Keratinocyte (primary cell): ENCODE measurements around the gene SRCIN1. TPM values are rescaled to one million over a fixed set of nuclear protein-coding genes. Genes with fewer than 3 reads are reported as not detected.

Experiments
- DNase-seq: peaks from one replicate; pipeline ENCODE4 v3.0.0-alpha.2; 2011; ENCODE audit warnings: low read depth, missing footprints, low spot score
- FAIRE-seq: peaks from 2 replicates; lab custom pipeline; 2011; peaks lifted over from hg19 to GRCh38; lab: Jason Lieb, UNC
- H2AFZ ChIP-seq: 2 replicates; pipeline ENCODE4 v1.6.0; 2012; ENCODE audit warnings: low read length, control low read depth, inconsistent platforms; ENCODE audit not compliant: control insufficient read depth
- H3K27ac ChIP-seq: 2 replicates; pipeline ENCODE4 v1.5.1; 2011; ENCODE audit warnings: low read length; ENCODE audit not compliant: control insufficient read depth, insufficient read depth
- H3K27me3 ChIP-seq: 3 replicates; pipeline ENCODE4 v1.6.0; 2011; ENCODE audit warnings: low read length; ENCODE audit not compliant: control insufficient read depth, insufficient read depth; ENCODE audit errors: extremely low read depth
- H3K36me3 ChIP-seq, 2 experiments: 2 replicates in 1 of 2; 3 replicates in 1 of 2; pipeline ENCODE4 v1.5.1; 2011; ENCODE audit warnings: low read length in 2 of 2, mild to moderate bottlenecking in 1 of 2; ENCODE audit not compliant: control insufficient read depth in 2 of 2, insufficient read depth in 2 of 2; ENCODE audit errors: extremely low read depth in 1 of 2
- H3K4me1 ChIP-seq: 3 replicates; pipeline ENCODE4 v1.5.1; 2011; ENCODE audit warnings: low read length; ENCODE audit not compliant: control insufficient read depth, insufficient read depth; ENCODE audit errors: extremely low read depth
- H3K4me2 ChIP-seq: 3 replicates; pipeline ENCODE4 v1.6.0; 2011; ENCODE audit warnings: low read depth, low read length; ENCODE audit not compliant: control insufficient read depth, insufficient read depth; ENCODE audit errors: extremely low read depth
- H3K4me3 ChIP-seq, 3 experiments: fragments of 200-600 bp in 1 of 3; sonication (generic) in 1 of 3; 2 replicates in 2 of 3; 3 replicates in 1 of 3; pipeline ENCODE4 v1.5.1; 2011 to 2016; ENCODE audit warnings: low read length in 3 of 3, mild to moderate bottlenecking in 3 of 3, control low read depth in 2 of 3, inconsistent platforms in 1 of 3, low read depth in 1 of 3, mixed read lengths in 1 of 3, mixed run types in 1 of 3, moderate library complexity in 1 of 3; ENCODE audit not compliant: control insufficient read depth in 2 of 3, insufficient read depth in 2 of 3; ENCODE audit errors: extremely low read depth in 1 of 3
- H3K79me2 ChIP-seq: 2 replicates; pipeline ENCODE4 v1.6.0; 2012; ENCODE audit warnings: low read length; ENCODE audit not compliant: control insufficient read depth, insufficient read depth
- H3K9ac ChIP-seq: 3 replicates; pipeline ENCODE4 v1.6.0; 2011; ENCODE audit warnings: low read length; ENCODE audit not compliant: control insufficient read depth, insufficient read depth; ENCODE audit errors: extremely low read depth
- H3K9me1 ChIP-seq: 3 replicates; pipeline ENCODE4 v1.6.0; 2011; ENCODE audit warnings: low read length; ENCODE audit not compliant: control insufficient read depth, insufficient read depth; ENCODE audit errors: extremely low read depth
- H3K9me3 ChIP-seq: 2 replicates; pipeline ENCODE4 v1.5.1; 2012; ENCODE audit warnings: low read depth, low read length; ENCODE audit not compliant: control insufficient read depth
- H4K20me1 ChIP-seq: 3 replicates; pipeline ENCODE4 v1.6.0; 2011; ENCODE audit warnings: low read length; ENCODE audit not compliant: control insufficient read depth, insufficient read depth; ENCODE audit errors: extremely low read depth
- CTCF ChIP-seq, 3 experiments: IDR thresholded peaks in 1 of 3; conservative IDR thresholded peaks in 1 of 3; optimal IDR thresholded peaks in 1 of 3; 2 replicates in 2 of 3; 3 replicates in 1 of 3; pipeline versions ENCODE3 to v1.5.1; 2011; ENCODE audit warnings: low read length in 3 of 3, mild to moderate bottlenecking in 3 of 3, moderate library complexity in 2 of 3, control low read depth in 1 of 3, inconsistent platforms in 1 of 3; ENCODE audit not compliant: insufficient read depth in 2 of 3; ENCODE audit errors: extremely low read depth in 1 of 3
- EZH2 ChIP-seq: IDR thresholded peaks from one replicate; pipeline ENCODE4 v1.6.1; 2012; ENCODE audit warnings: inconsistent platforms, mild to moderate bottlenecking, low read length, moderate library complexity
- dilution Hi-C: fragments of 300-500 bp; cut with MboI; formaldehyde crosslinking; loops from one replicate; pipeline ENCODE4 v1.7.0; 2020; ENCODE audit warnings: low sequenced_read_pairs; ENCODE audit not compliant: extremely low pct_ligation_motif_present
- polyA plus RNA-seq, 5 experiments: library from polyadenylated mRNA; depleted of rRNA in 3 of 5; stranded (reverse) in 3 of 5; stranded (forward) in 1 of 5; unstranded in 1 of 5; fragments of >200 nt; gene quantifications; 1 replicate in 1 of 5; 2 replicates in 3 of 5; 3 replicates in 1 of 5; pipeline versions ENCODE4 v1.2.1 to v1.2.3, GENCODE V29; 2011 to 2012; ENCODE audit warnings: missing spikeins in 2 of 5, low read depth in 1 of 5, low replicate concordance in 1 of 5

SRCIN1 gene
- polyA plus RNA-seq, 1 donor (not counting 4 experiments of a cell fraction or from before 2014, with no cell fraction given): 0.37 TPM

DNA sequence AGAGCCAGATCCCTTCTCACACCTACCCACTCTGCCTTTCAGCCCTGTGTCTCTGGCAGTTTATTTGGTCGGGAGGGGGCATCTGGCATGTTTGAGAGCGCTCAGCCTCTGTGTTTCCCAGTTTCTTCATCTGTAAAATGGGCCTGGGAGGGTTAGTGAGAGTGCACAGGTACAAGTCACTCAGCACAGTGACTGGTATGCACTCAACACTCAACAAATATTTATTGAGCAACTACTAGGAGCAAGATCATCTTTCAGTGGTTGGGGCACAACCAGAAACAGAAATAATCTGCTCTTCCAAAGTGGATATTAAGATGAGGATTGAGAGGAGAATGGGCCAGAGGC is 13.7 kb upstream of the SRCIN1 start:
- H3K4me3 ChIP-seq: no peak overlapping the region
- dilution Hi-C loops: no loop called here
- H3K4me2 ChIP-seq: no peak overlapping the region
- no peak overlapping the region for H3K27ac ChIP-seq
- no peak for DNase-seq
- no peaks in the 10 kb centered on the region for H3K9me3 ChIP-seq
- H4K20me1 ChIP-seq: no peaks in the 10 kb centered on the region
- H3K36me3 ChIP-seq: no peaks in the 10 kb centered on the region
- H3K79me2 ChIP-seq: no peaks in the 10 kb centered on the region
- FAIRE-seq: no peak
- no peak overlapping the region for H2AFZ ChIP-seq
- TF ChIP-seq EZH2 (no peak), CTCF (optimal IDR thresholded peaks at IDR 0.05 in 1 of 3, IDR thresholded peaks at IDR 0.05 in 1 of 3, conservative IDR thresholded peaks at IDR 0.05 in 1 of 3; ENCODE audit: extremely low read depth in 1 of 3, insufficient read depth in 2 of 3, low read length in 3 of 3) (no peak)
- H3K27me3 ChIP-seq: peaks cover 12% of the 10 kb centered on the region
- no peaks in the 10 kb centered on the region for H3K4me1 ChIP-seq
- no peak overlapping the region for H3K9ac ChIP-seq
- peaks cover 2% of the 10 kb centered on the region for H3K9me1 ChIP-seq

- no peak for FAIRE-seq
- no peak overlapping the region for H3K9ac ChIP-seq
Measured at GRCh38 chr17:38617967-38618760, 12.4 kb upstream of the SRCIN1 start.

More at GRCh38 chr17:38617967-38618760, 12.4 kb upstream of the SRCIN1 start:
- no peaks in the 10 kb centered on the region for H4K20me1 ChIP-seq
- H3K4me3 ChIP-seq: no peak overlapping the region
- no peak overlapping the region for H3K4me2 ChIP-seq
- no peaks in the 10 kb centered on the region for H3K79me2 ChIP-seq
- no peak for DNase-seq
- H3K27ac ChIP-seq: no peak overlapping the region
- dilution Hi-C loops: no loop called here
- H3K9me3 ChIP-seq: no peaks in the 10 kb centered on the region
- no peaks in the 10 kb centered on the region for H3K4me1 ChIP-seq
- H3K36me3 ChIP-seq: no peaks in the 10 kb centered on the region
- H3K9me1 ChIP-seq: peaks cover 2% of the 10 kb centered on the region
- no peak for TF ChIP-seq EZH2
- no peak for TF ChIP-seq CTCF (optimal IDR thresholded peaks at IDR 0.05 in 1 of 3, IDR thresholded peaks at IDR 0.05 in 1 of 3, conservative IDR thresholded peaks at IDR 0.05 in 1 of 3; ENCODE audit: extremely low read depth in 1 of 3, insufficient read depth in 2 of 3, low read length in 3 of 3)
- peaks cover 12% of the 10 kb centered on the region for H3K27me3 ChIP-seq
- H2AFZ ChIP-seq: no peak overlapping the region
